Mesenchymal stem cell (in vitro differentiated cells and primary cell): ENCODE results near the gene PHKA2.

Experiments used
- DNase-seq: peaks from one replicate; pipeline ENCODE4 v3.0.0-alpha.2; 2013
- H2AFZ ChIP-seq: one replicate; pipeline ENCODE4 v1.6.1; 2013; ENCODE audit warnings: low read depth, mild to moderate bottlenecking, control low read depth, inconsistent platforms, low read length, moderate library complexity
- H2AK5ac ChIP-seq: 2 replicates; pipeline ENCODE4 v1.6.1; 2013; ENCODE audit warnings: low read length, moderate library complexity, mild to moderate bottlenecking, inconsistent platforms; ENCODE audit not compliant: severe bottlenecking
- H2BK120ac ChIP-seq: one replicate; pipeline ENCODE4 v1.6.1; 2013; ENCODE audit warnings: low read depth, mild to moderate bottlenecking, inconsistent platforms, low read length, moderate library complexity
- H2BK12ac ChIP-seq, 2 experiments: one replicate each; pipeline ENCODE4 v1.6.1; 2013; ENCODE audit warnings: inconsistent platforms in 2 of 2, low read length in 2 of 2, mild to moderate bottlenecking in 2 of 2, moderate library complexity in 2 of 2, control low read depth in 1 of 2
- H2BK15ac ChIP-seq: one replicate; pipeline ENCODE4 v1.6.1; 2013; ENCODE audit warnings: mild to moderate bottlenecking, low read depth, inconsistent platforms; ENCODE audit not compliant: poor library complexity, severe bottlenecking
- H2BK5ac ChIP-seq: 2 replicates; pipeline ENCODE4 v1.6.1; 2013; ENCODE audit warnings: low read depth, mild to moderate bottlenecking, low read length, control low read depth, inconsistent platforms; ENCODE audit not compliant: poor library complexity, severe bottlenecking
- H3K14ac ChIP-seq, 2 experiments: one replicate each; pipeline ENCODE4 v1.6.1; 2013; ENCODE audit warnings: inconsistent platforms in 2 of 2, low read length in 2 of 2, control low read depth in 1 of 2, mild to moderate bottlenecking in 1 of 2, moderate library complexity in 1 of 2
- H3K18ac ChIP-seq, 2 experiments: one replicate each; pipeline ENCODE4 v1.6.1; 2013; ENCODE audit warnings: inconsistent platforms in 2 of 2, low read length in 2 of 2, control low read depth in 1 of 2, low read depth in 1 of 2, mild to moderate bottlenecking in 1 of 2
- H3K23ac ChIP-seq, 2 experiments: one replicate each; pipeline ENCODE4 v1.6.1; 2013; ENCODE audit warnings: inconsistent platforms in 2 of 2, low read length in 2 of 2, mild to moderate bottlenecking in 2 of 2, moderate library complexity in 2 of 2, control low read depth in 1 of 2
- H3K27ac ChIP-seq: 2 replicates; pipeline ENCODE4 v1.5.1; 2013; ENCODE audit warnings: mild to moderate bottlenecking, moderate library complexity, low read length, control low read depth, inconsistent platforms; ENCODE audit not compliant: poor library complexity, severe bottlenecking
- H3K27me3 ChIP-seq, 2 experiments: 2 replicates each; pipeline versions ENCODE4 v1.6.1 to v1.7.0; 2013; ENCODE audit warnings: low read length in 2 of 2, mild to moderate bottlenecking in 2 of 2, moderate library complexity in 2 of 2, control low read depth in 1 of 2, inconsistent platforms in 1 of 2; ENCODE audit not compliant: control insufficient read depth in 1 of 2, insufficient read depth in 1 of 2
- H3K36me3 ChIP-seq, 2 experiments: 2 replicates each; pipeline versions ENCODE4 v1.6.1 to v1.7.0; 2013; ENCODE audit warnings: low read length in 2 of 2, control low read depth in 1 of 2, inconsistent platforms in 1 of 2, low read depth in 1 of 2, mild to moderate bottlenecking in 1 of 2; ENCODE audit not compliant: insufficient read depth in 2 of 2, control insufficient read depth in 1 of 2
- H3K4ac ChIP-seq, 2 experiments: one replicate each; pipeline ENCODE4 v1.6.1; 2013; ENCODE audit warnings: inconsistent platforms in 2 of 2, low read length in 2 of 2, mild to moderate bottlenecking in 2 of 2, moderate library complexity in 2 of 2, control low read depth in 1 of 2, low read depth in 1 of 2
- H3K4me1 ChIP-seq: 2 replicates; pipeline ENCODE4 v1.6.1; 2013; ENCODE audit warnings: low read depth, low read length, control low read depth; ENCODE audit not compliant: control insufficient read depth, insufficient read depth
- H3K4me2 ChIP-seq: 2 replicates; pipeline ENCODE4 v1.6.1; 2013; ENCODE audit warnings: low read length, mild to moderate bottlenecking, inconsistent platforms; ENCODE audit not compliant: poor library complexity, severe bottlenecking
- H3K4me3 ChIP-seq, 2 experiments: 2 replicates each; pipeline versions ENCODE4 v1.5.1 to v1.7.0; 2013; ENCODE audit warnings: low read length in 2 of 2, mild to moderate bottlenecking in 2 of 2, control low read depth in 1 of 2, low read depth in 1 of 2; ENCODE audit not compliant: insufficient read depth in 1 of 2
- H3K79me1 ChIP-seq: replicated peaks from 2 replicates; pipeline ENCODE4 v1.6.1; 2013; ENCODE audit warnings: mild to moderate bottlenecking, control low read depth, low read length, inconsistent platforms; ENCODE audit not compliant: poor library complexity, severe bottlenecking
- H3K9ac ChIP-seq: 2 replicates; pipeline ENCODE4 v1.7.0; 2013; ENCODE audit warnings: mild to moderate bottlenecking, low read length, moderate library complexity
- H3K9me3 ChIP-seq: 2 replicates; pipeline ENCODE4 v1.7.0; 2013; ENCODE audit warnings: mild to moderate bottlenecking, low read length; ENCODE audit not compliant: control insufficient read depth
- H4K8ac ChIP-seq: one replicate; pipeline ENCODE4 v1.6.1; 2013; ENCODE audit warnings: inconsistent platforms, mild to moderate bottlenecking, low read length, moderate library complexity
- H4K91ac ChIP-seq: one replicate; pipeline ENCODE4 v1.6.1; 2013; ENCODE audit warnings: mild to moderate bottlenecking, low read length, inconsistent platforms
- WGBS: methylation state at CpG from one replicate; pipeline ENCODE4 v1.1.7; 2013; ENCODE audit warnings: mixed read lengths; 5-methylcytosine and 5-hydroxymethylcytosine counted together

Gene PHKA2

DNA sequence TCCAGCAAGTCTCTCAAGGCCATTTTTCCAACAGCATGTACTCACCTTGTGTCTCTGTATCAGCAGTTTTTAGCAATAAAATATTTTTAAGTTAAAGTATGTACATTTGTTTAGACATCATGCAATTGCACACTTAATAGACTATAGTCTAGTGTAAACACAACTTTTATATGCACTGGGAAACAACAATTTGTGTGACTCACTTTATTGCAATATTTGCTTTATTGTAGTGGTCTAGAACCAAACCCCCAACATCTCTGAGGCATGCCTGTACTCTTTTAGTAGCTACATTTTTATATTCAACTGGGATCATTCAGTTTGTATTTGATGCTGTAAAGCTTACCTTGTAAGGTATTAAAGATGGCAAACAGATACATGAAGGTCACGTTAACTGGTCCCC, 14.7 kb upstream of the PHKA2 start:
- DNase-seq: no peak
- no peak overlapping the region for H3K9ac ChIP-seq
- no peak overlapping the region for H3K18ac ChIP-seq
- no peak overlapping the region for H2AFZ ChIP-seq
- H3K27ac ChIP-seq: no peak overlapping the region
- H3K14ac ChIP-seq: no peak overlapping the region
- H4K8ac ChIP-seq: no peak overlapping the region
- H3K79me1 ChIP-seq: peaks cover 5% of the 10 kb centered on the region
- no peak overlapping the region for H3K4me3 ChIP-seq
- 100% methylated on average over 1 of the region's 1 CpG for WGBS
- H2BK120ac ChIP-seq: no peak overlapping the region
- no peak overlapping the region for H3K4ac ChIP-seq
- no peaks in the 10 kb centered on the region for H3K36me3 ChIP-seq
- no peaks in the 10 kb centered on the region for H3K9me3 ChIP-seq
- H3K27me3 ChIP-seq: no peaks in the 10 kb centered on the region
- H2BK5ac ChIP-seq: no peak overlapping the region
- H4K91ac ChIP-seq: no peak overlapping the region
- H2AK5ac ChIP-seq: no peak overlapping the region
- H2BK15ac ChIP-seq: no peak overlapping the region
- H3K23ac ChIP-seq: no peak overlapping the region
- peaks cover 6% of the 10 kb centered on the region for H3K4me1 ChIP-seq
- H3K4me2 ChIP-seq: no peak overlapping the region
- no peak overlapping the region for H2BK12ac ChIP-seq

DNA sequence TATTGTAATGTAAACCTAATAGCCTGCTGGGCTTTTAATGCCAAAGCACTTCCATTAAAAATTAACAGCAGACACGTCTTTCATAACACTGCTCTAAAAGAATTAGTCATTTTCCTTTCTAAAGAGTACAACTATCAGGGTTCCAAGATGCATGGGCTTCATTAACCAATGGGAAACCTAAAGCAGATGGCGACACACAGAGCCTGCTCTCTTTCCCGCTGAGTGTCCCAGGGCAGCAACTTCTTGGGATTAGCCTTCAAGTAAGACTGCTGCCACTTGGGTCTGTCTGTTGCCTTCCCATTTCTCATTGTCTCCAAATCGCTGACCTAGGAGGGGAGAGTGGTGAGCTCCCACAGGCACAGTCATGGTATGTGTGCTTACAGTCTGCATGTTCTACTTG, 14.0 kb upstream of the PHKA2 start:
- H2BK12ac ChIP-seq: no peak overlapping the region
- H2BK5ac ChIP-seq: peak overlapping the region; percentile 51
- H3K4me2 ChIP-seq: peak overlapping the region; percentile 43
- H3K4me1 ChIP-seq: peaks cover 6% of the 10 kb centered on the region
- H3K36me3 ChIP-seq: no peaks in the 10 kb centered on the region
- peak; percentile 13 for DNase-seq
- 52% methylated on average over 3 of the region's 4 CpGs for WGBS
- H3K79me1 ChIP-seq: peaks cover 6% of the 10 kb centered on the region
- H3K27ac ChIP-seq: peak overlapping the region; percentile 76
- H2AFZ ChIP-seq: no peak overlapping the region
- H2AK5ac ChIP-seq: no peak overlapping the region
- H3K18ac ChIP-seq: peak overlapping the region in 1 of 2 experiments; percentile 24
- H2BK120ac ChIP-seq: no peak overlapping the region
- H4K91ac ChIP-seq: no peak overlapping the region
- H4K8ac ChIP-seq: no peak overlapping the region
- no peak overlapping the region for H3K4me3 ChIP-seq
- H3K23ac ChIP-seq: no peak overlapping the region
- H3K9me3 ChIP-seq: no peaks in the 10 kb centered on the region
- no peak overlapping the region for H3K4ac ChIP-seq
- H2BK15ac ChIP-seq: no peak overlapping the region
- H3K9ac ChIP-seq: no peak overlapping the region
- no peak overlapping the region for H3K14ac ChIP-seq
- no peaks in the 10 kb centered on the region for H3K27me3 ChIP-seq

GRCh38 chrX:18996536-18996935, 12.6 kb upstream of the PHKA2 start:
- Histone ChIP-seq H3K23ac (no peak overlapping the region), H3K4ac (no peak overlapping the region), H4K8ac (no peak overlapping the region), H2BK5ac (peak overlapping the region; percentile 44), H3K4me2 (no peak overlapping the region), H2BK15ac (no peak overlapping the region), H3K9ac (no peak overlapping the region), H2AK5ac (peak overlapping the region; percentile 92), H3K79me1 (peaks cover 12% of the 10 kb centered on the region), H3K4me1 (peaks cover 6% of the 10 kb centered on the region), H2AFZ (no peak overlapping the region), H2BK120ac (no peak overlapping the region), H2BK12ac (no peak overlapping the region), H3K18ac (peak overlapping the region in 1 of 2 experiments; percentile 12), H3K9me3 (no peaks in the 10 kb centered on the region), H3K27ac (peak overlapping the region; percentile 80), H3K36me3 (no peaks in the 10 kb centered on the region), H3K14ac (no peak overlapping the region), H3K27me3 (no peaks in the 10 kb centered on the region), H3K4me3 (no peak overlapping the region), H4K91ac (peak overlapping the region; percentile 68)
- no peak for DNase-seq

DNA sequence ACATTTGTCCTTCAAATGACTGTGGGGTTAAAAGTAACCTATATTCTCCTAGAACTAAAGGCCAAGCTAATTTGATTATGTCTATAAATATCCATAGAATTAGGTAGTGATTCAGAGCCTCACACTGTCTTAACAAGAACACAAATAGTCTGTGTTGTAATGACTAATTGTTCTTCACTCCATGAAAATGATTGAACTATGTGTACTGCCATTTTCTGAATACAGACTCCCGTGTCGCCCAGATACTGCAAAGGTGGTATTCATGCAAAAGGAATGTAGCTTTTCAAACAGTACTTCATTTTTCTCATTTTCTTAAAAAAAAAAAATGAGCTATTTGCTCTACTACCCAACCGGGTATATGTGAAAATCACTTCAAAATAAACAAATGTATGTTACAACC, 11.3 kb upstream of the PHKA2 start:
- Histone ChIP-seq H3K4me3 (no peak overlapping the region), H3K18ac (no peak overlapping the region), H3K9ac (peak overlapping the region; percentile 14), H2BK5ac (no peak overlapping the region), H2BK120ac (no peak overlapping the region), H3K36me3 (no peaks in the 10 kb centered on the region), H3K4me2 (no peak overlapping the region), H2AK5ac (no peak overlapping the region), H4K8ac (no peak overlapping the region), H2BK12ac (no peak overlapping the region), H3K4me1 (peaks cover 6% of the 10 kb centered on the region), H3K4ac (no peak overlapping the region), H3K27ac (peak overlapping the region; percentile 97), H4K91ac (no peak overlapping the region), H3K9me3 (no peaks in the 10 kb centered on the region), H3K79me1 (peaks cover 10% of the 10 kb centered on the region), H2AFZ (no peak overlapping the region), H3K14ac (no peak overlapping the region), H2BK15ac (no peak overlapping the region), H3K23ac (no peak overlapping the region), H3K27me3 (no peaks in the 10 kb centered on the region)
- 0% methylated on average over 2 of the region's 3 CpGs for WGBS
- DNase-seq: peak; percentile 50
